GM18508 (cell line): Measurements from ENCODE around the gene OR2T12.
"Not testable (repeated sequence)": the region's sequence is repeated elsewhere in the genome, so short reads cannot be mapped to it uniquely, and the experiment has no call there.

ENCODE experiments used
- ATAC-seq: cut with Tn5 transposase; IDR thresholded peaks from one replicate; pipeline ENCODE4 v1.9.1; 2021; ENCODE audit warnings: moderate number of reproducible peaks; ENCODE audit not compliant: insufficient read depth, unreplicated experiment

OR2T12 gene, protein sequence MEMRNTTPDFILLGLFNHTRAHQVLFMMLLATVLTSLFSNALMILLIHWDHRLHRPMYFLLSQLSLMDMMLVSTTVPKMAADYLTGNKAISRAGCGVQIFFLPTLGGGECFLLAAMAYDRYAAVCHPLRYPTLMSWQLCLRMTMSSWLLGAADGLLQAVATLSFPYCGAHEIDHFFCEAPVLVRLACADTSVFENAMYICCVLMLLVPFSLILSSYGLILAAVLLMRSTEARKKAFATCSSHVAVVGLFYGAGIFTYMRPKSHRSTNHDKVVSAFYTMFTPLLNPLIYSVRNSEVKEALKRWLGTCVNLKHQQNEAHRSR

DNA sequence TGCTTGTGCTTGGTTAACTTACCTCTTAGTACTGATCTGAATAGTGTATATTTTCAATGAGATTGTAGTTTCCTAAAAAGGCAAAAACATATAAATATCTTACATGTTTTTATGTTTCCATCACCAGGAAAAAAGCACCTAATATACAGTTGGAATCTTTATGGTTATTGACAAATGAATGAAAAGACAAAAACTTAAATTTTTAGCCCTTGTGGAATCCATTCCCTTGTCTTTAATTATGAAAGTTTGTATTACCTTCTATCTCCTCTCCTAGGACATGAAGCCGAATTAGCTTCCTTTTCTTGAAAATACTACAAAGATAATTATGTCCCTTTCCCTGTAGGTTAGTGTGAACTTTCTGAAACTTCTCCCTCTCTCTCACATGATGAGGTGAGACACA, at the start of gene OR2T12:
Gene OR2T12 (minus strand): TSS at position 101 of the 400 bp plus-strand sequence. CDS start 7,846 bp downstream, outside the sequence.
- ATAC-seq = no peak

DNA sequence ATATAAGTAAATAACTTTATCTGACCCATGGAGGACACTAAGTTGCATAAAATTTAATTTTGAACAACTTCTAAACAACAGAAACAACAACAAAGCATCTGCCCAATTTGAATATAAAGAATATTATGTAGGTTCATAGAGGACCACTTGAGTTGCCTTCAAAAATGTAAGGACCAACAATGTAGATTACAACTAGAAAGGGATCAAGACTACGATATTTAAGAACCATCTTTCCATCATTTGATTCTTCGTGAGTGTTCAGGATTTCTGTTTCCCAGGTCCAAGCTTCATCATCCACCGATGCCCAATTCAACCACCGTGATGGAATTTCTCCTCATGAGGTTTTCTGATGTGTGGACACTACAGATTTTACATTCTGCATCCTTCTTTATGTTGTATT, 45.3 kb upstream of the OR2T12 start, which contains the start of gene OR14C36:
Gene OR14C36 (plus strand): TSS at position 301 of the 400 bp plus-strand sequence. CDS start 0 bp downstream, at position 301.
- no peak for ATAC-seq

DNA sequence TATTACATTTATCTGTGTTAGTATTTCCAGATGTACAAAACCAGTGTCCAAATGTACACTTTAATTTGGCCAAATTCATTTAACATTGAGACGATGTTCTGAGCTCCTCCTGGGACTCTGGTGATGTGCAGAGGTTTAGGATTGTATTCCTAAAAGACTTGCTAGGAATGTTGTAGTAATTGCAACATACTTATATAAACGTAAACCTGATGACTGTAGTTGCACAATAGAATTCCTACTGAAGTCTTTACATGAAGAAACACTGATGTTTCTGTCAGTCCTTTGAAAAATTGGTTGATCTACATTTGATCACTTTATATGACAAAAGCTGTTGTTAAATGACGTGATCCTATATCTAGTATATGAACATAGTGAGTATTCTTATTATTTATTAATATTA, 40.2 kb upstream of the OR2T12 start:
- ATAC-seq = no peak

DNA sequence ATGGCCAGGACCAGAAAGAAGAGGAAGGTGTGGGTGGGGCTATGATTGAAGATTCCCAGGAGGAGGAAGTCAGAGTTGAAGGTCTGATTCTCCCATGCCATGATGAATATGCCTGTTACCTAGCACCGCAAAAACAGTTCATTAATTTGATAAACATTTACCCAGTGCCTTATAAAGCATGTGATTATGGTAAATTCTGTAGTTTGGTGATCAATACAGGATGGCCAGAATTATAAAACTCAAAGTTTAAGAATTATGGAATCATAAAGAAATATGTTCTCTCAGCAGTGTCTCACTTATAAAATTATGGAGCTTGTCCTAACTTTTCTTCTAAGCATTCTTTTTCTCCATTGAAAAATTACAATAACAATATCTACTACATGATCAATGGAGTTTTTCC, 21.2 kb upstream of the OR2T12 start, which contains the start of gene OR2M7:
Gene OR2M7 (minus strand): TSS at position 101 of the 400 bp plus-strand sequence. CDS start 0 bp downstream, at position 101.
- ATAC-seq = no peak

DNA sequence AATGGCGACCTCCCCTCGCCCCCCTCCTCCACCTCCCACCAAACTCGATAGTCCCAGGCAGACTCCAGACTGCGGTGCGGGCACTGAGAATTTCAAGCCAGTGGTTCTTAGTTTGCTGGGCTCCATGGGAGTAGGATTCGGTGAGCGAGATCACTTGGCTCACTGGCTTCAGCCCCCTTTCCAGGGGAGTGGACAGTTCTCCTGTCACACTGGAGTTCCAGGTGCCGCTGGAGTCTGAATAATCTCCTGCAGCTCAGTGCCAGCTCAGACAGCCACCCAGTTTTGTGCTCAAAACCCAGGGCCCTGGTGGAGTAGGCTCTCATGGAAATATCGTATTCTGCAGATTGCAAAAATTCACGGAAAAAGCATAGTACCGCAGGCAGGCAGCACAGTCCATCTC, 13.6 kb upstream of the OR2T12 start:
- ATAC-seq = no peak

DNA sequence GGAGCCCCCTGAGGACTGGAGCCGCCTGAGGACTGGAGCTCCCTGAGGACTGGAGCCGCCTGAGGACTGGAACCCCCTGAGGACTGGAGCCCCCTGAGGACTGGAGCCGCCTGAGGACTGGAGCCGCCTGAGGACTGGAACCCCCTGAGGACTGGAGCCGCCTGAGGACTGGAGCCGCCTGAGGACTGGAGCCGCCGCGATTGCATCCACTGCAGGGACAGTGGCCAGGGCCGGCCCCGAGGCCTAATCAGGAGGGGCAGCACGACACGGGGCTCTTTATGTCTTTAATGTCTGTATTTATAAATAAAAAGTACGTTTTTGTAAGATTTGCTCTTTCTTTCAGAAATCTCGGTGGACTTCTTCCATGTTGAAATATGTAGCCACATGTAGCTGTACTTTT, 3.5 kb upstream of the OR2T12 start:
- not testable (repeated sequence) for ATAC-seq

DNA sequence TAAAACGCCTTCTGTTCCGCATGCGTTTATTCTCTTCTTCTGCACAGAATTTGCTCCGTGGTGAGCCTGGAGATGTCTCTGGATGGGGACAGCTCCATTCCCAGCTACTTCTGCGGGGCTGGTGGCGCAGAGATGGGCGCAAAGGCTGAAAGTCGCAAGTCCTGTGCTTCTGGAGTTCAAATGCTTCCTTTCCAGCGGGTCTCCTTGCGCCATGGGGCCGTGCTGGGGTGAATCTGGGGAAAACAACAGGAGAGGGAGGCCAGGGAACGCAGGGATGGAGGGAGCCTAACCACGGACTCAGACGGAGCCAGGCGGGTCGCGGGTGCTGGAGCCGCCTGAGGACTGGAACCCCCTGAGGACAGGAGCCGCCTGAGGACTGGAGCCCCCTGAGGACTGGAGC, 2.9 kb upstream of the OR2T12 start:
- ATAC-seq = no peak

DNA sequence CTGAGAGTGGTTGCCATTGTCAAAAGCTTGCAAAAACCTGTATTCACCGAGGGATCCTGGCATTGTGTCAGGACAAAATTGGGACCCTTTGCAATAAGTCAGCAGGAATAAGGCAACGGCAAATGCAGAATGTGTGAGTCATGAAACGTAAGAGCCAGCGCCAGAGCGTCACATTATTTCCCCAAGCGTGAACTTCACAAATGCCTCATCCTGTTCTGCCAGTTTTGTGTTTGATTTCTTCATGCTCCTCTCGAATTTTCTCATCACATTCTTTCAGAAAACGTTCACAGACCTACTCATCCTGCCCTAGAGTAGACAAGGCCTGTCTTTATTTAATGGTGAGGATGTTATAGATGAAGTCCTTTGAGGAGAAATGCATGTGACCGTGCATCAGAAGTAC, 2.4 kb upstream of the OR2T12 start:
- not testable (repeated sequence) for ATAC-seq

DNA sequence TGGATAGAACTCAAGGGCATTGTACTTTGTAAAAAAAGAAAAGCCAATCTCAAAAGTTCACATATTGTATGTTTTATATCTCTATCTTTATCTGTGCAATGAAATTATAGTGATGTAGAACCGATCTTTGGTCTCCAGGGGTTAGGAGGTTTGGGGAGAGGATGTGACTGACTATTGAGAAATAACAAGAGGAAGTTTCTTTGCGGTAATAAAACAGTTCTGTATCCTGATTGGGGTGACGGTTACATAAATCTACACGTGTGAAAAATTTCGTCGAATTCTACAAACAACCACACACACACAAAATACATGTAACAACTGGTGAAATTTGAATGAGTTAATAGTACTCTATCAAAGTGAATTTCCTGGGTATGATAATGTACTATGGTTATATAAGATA, 14.8 kb downstream of the OR2T12 start:
- no peak for ATAC-seq

DNA sequence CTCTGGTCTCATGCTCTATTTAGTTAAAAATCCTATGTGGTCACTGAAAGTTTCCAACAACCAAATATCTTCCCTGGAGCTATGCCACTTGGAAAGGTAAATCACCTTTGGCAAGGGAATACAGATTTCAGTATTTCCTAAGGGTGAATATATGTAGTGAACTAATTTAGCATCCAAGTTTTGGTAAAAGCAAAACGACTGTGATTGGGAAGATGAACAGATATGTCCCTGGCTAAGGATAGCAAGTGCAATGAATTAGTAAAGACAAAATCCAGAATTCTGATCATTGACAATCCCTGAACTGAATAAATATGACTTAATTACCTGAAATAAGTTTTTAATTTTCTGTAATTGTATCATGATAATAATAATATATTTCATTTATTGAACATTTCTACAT, 25.3 kb downstream of the OR2T12 start, which contains the start of gene OR2T33:
Gene OR2T33 (minus strand): TSS at position 101 of the 400 bp plus-strand sequence. CDS start 4,162 bp downstream, outside the sequence.
- ATAC-seq = no peak

DNA sequence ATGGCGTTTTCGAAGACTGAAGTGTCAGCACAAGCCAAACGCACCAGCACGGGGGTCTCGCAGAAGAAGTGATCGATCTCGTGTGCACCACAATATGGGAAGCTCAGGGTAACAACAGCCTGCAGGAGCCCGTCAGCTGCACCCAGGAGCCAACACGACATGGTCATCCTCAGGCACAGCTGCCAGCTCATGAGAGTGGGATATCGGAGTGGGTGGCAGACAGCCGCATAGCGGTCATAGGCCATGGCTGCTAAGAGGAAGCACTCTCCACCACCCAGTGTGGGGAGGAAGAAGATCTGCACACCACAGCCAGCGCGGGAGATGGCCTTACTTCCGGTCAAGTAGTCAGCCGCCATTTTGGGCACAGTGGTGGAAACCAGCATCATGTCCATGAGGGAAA, 30.0 kb downstream of the OR2T12 start:
- not testable (repeated sequence) for ATAC-seq

DNA sequence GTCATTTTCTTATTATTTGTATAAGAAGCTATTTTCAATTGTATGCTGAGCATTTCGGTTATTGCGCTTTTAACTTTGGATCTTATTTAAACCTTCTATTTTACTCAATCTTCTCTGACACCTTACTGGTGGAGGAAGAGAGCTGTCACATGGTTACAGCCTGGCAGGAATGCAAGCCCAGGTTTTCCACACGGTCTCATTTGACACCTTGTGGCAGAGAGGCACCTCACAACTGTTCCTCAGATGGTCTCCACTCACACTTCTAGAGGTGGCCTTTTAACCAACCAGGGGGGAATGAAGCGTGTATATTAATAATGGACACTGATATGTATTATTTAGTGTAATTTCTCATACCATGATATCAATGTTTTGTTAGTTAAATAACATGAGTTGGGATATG, 35.0 kb downstream of the OR2T12 start:
- no peak for ATAC-seq

DNA sequence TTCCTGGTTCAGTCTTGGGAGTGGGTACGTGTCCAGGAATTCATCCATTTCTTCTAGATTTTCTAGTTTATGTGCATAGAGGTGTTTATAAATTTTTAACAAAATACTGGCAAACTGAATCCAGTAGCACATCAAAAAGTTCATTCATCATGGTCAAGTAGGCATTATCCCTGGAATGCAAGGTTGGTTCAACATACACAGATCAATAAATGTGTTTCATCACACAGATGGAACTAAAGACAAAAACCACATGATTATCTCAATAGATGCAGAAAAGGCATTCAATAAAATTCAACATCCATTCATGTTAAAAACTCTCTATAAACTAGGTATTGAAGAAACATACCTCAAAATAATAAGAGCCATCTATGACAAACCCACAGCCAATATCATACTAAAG, 43.9 kb downstream of the OR2T12 start:
- ATAC-seq = not testable (repeated sequence)

DNA sequence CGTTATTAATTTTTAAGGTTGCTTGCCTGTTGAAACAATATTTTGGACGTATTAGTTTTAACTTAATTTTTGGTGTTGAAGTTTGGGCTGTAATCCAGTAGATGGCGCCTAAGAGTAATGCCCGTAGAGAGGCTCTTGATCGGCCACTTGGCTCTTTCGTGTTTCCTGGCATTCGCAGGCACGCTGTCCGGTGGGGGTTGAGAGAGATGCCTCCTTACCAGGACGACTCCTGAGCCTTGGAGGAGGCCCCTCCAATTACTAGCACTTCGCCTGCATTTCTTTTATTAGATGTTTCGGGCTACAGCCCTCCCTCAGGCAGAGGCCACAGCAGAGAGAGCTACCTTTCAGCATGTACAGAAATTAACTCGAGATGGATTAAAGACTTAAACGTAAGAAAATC, 60.0 kb downstream of the OR2T12 start:
- peak; percentile 89 for ATAC-seq
